ENCODE data around the gene NKAIN4. TPM values are rescaled to one million over a fixed set of nuclear protein-coding genes. Genes with fewer than 3 reads are reported as not detected.

NKAIN4 gene
- total RNA-seq, 1 donor from 2014 or later = not detected

Small RNA genes lying within 50 kb of the gene (microRNA-seq; reads per million reads assigned to microRNA genes)
- gene MIR3196 (ENCODE audit: borderline number of aligned reads) = not detected
- gene MIR4326 (ENCODE audit: borderline number of aligned reads) = not detected

Other genes with a start within 250 kb of the NKAIN4 start
- gene BHLHE23, start 247.5 kb downstream of the NKAIN4 start, total RNA-seq = not detected
- 24.3 TPM for gene YTHDF1, start 38.3 kb downstream of the NKAIN4 start, total RNA-seq
- gene BIRC7, start 18.6 kb downstream of the NKAIN4 start, total RNA-seq = not detected
- 30.9 TPM for gene ARFGAP1, start 18.4 kb upstream of the NKAIN4 start, total RNA-seq
- gene COL20A1, start 38.7 kb upstream of the NKAIN4 start, total RNA-seq = not detected
- gene CHRNA4, start 106.9 kb upstream of the NKAIN4 start, total RNA-seq = 1.8 TPM
- gene KCNQ2, start 218.2 kb upstream of the NKAIN4 start, total RNA-seq = 0.52 TPM
- gene EEF1A2, start 244.6 kb upstream of the NKAIN4 start, total RNA-seq = 1,346 TPM

All from left ventricle myocardium superior (tissue), 1 donor.